HG03521 (cell line): ENCODE results near the gene G3BP1.
"Not testable (repeated sequence)": the region's sequence is repeated elsewhere in the genome, so short reads cannot be mapped to it uniquely, and the experiment has no call there.

Experiments
- ATAC-seq: cut with Tn5 transposase; IDR thresholded peaks from one replicate; pipeline ENCODE4 v1.9.1; 2021; ENCODE audit warnings: mild to moderate bottlenecking, moderate library complexity; ENCODE audit not compliant: unreplicated experiment

Gene G3BP1

GRCh38 chr5:151771259-151772028 is at the start of gene G3BP1:
G3BP1 (plus strand) TSS chr5:151771954; CDS start chr5:151786621, 14,667 bp downstream.
- ATAC-seq, result peak; percentile 80

GRCh38 chr5:151722546-151722945 is 49.2 kb upstream of the G3BP1 start:
- no peak for ATAC-seq

GRCh38 chr5:151724360-151724759 is 47.4 kb upstream of the G3BP1 start:
- no peak for ATAC-seq

GRCh38 chr5:151729597-151729996 is 42.2 kb upstream of the G3BP1 start:
- ATAC-seq, result not testable (repeated sequence)

GRCh38 chr5:151730381-151730780 is 41.4 kb upstream of the G3BP1 start:
- no peak for ATAC-seq

GRCh38 chr5:151733358-151734063 is 38.2 kb upstream of the G3BP1 start:
- no peak for ATAC-seq

GRCh38 chr5:151734064-151734408 is 37.7 kb upstream of the G3BP1 start:
- no peak for ATAC-seq

GRCh38 chr5:151735646-151736045 is 36.1 kb upstream of the G3BP1 start:
- ATAC-seq, result no peak

- ATAC-seq, result no peak
Measured at GRCh38 chr5:151737431-151737830, 34.3 kb upstream of the G3BP1 start.

GRCh38 chr5:151738125-151738848 is 33.5 kb upstream of the G3BP1 start:
- ATAC-seq, result no peak

- ATAC-seq, result no peak
Measured at GRCh38 chr5:151739395-151739794, 32.4 kb upstream of the G3BP1 start.

- ATAC-seq, result no peak
Measured at GRCh38 chr5:151739939-151740335, 31.8 kb upstream of the G3BP1 start.

GRCh38 chr5:151740336-151740942 is 31.3 kb upstream of the G3BP1 start:
- no peak for ATAC-seq

GRCh38 chr5:151740958-151741373 is 30.8 kb upstream of the G3BP1 start:
- no peak for ATAC-seq

GRCh38 chr5:151741678-151742423 is 29.9 kb upstream of the G3BP1 start:
- no peak for ATAC-seq

GRCh38 chr5:151742870-151743294 is 28.9 kb upstream of the G3BP1 start:
- no peak for ATAC-seq

- ATAC-seq, result no peak
Measured at GRCh38 chr5:151743530-151743929, 28.2 kb upstream of the G3BP1 start.

GRCh38 chr5:151745071-151745705 is 26.6 kb upstream of the G3BP1 start:
- peak; percentile 67 for ATAC-seq

- ATAC-seq, result no peak
Measured at GRCh38 chr5:151750121-151750520, 21.6 kb upstream of the G3BP1 start.

- no peak for ATAC-seq
Measured at GRCh38 chr5:151751091-151751490, 20.7 kb upstream of the G3BP1 start.
